HG03442 (cell line): ENCODE measurements around the gene ZCCHC14.
"Not testable (repeated sequence)": the region's sequence is repeated elsewhere in the genome, so short reads cannot be mapped to it uniquely, and the experiment has no call there.

Experiments used
- ATAC-seq: cut with Tn5 transposase; IDR thresholded peaks from one replicate; pipeline ENCODE4 v1.9.1; 2021; ENCODE audit warnings: mild to moderate bottlenecking, moderate library complexity; ENCODE audit not compliant: unreplicated experiment

ZCCHC14 gene

DNA sequence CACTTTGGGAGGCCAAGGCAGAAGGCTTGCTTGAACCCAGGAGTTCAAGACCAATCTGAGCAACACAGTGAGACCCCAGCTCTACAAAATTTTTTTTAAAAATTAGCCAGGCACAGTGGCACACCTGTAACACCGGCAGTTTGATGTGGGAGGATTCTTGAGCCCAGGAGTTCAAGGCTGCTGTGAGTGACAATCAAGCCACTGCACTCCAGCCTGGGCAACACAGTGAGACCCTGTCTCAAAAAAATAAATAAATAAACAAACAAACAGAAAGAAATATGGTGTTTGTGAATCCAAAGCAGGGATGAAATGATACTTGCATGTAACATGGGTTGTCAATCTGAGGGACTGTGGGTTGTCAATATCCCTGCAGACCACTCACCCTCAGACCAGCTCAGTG lies 125.9 kb downstream of the ZCCHC14 start:
- no peak for ATAC-seq

DNA sequence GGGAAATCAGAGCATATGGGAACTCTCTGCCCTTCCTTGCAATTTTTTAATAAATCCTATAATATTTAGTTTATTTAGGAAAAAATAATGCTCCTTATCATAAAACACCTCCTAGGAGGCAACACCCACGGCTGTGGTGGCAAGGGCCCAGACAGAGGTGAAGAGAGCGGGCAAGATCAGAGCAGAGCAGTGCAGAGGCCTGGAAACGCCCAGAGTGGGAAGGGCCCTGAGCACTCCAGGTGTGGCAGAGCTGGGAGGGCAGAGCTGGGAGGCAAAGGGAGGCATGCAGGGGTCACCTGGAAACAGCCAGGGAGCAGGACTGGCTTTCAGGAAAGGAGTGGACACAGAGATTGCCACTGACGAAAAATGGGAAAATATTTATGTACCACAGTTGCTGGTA lies 126.5 kb downstream of the ZCCHC14 start:
- no peak for ATAC-seq

DNA sequence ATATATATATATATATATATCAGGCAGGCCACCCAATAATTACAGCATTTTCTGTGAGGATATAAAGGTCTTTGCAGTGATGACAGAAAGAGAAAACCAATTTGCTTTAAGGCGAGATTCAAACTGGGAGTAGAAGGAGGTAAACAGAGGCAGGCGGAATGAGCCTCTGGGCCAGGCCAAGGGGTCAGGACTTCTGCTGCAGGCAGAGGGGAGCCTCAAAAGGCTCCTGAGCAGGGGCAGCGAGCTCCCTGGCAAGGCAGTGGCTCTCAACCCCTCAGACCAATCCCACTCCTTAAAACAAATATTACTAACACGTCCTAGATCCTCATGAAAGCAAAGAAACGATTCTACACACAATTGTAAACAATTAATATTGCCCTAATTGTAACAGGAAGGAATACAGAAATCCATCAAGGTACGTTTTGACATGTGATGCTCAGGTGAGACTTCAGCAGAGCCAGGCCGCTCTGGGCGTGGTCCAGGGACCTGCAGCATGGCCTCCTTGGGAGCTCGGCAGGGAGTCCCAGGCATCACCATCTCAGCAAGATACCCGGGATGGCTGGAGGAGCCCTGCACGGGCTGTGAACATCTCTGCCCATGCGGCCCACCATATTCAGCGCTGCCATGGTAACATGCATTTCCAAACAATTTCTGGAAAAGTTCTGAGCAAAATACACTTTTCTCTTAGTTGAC lies 127.7 kb downstream of the ZCCHC14 start:
- ATAC-seq = no peak

DNA sequence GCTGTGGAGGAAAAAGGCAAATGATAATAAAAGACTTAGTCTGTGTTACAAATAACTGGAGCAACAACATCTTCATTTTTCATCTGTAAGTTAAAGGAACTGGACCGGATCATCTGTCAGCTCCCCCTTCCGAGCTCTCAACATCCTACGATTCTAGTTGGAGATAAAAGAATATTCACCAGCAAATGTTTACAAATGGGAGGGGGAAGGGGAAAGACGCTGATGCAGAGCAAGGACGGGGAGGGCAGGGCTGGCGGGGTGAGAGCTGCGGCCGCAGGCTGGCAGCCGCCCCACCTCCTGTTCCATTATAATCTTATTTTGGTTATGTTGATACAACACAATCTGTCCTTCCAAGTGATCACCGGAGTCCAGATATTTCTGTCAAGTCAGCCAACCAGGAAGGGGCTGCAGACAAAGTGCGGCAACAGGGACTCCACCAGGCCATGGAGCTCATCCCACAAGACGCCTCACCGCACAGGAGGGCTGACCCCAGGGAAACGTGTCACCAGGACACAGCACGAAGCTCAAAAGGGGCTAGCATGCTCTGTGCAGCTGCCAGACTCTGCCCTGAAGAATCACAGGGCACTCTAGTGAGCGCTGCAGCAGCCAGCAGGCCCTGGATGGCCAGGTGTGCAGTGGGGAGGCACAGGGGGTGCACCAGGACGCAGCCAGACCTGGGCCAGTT lies 128.9 kb downstream of the ZCCHC14 start:
- ATAC-seq = no peak

DNA sequence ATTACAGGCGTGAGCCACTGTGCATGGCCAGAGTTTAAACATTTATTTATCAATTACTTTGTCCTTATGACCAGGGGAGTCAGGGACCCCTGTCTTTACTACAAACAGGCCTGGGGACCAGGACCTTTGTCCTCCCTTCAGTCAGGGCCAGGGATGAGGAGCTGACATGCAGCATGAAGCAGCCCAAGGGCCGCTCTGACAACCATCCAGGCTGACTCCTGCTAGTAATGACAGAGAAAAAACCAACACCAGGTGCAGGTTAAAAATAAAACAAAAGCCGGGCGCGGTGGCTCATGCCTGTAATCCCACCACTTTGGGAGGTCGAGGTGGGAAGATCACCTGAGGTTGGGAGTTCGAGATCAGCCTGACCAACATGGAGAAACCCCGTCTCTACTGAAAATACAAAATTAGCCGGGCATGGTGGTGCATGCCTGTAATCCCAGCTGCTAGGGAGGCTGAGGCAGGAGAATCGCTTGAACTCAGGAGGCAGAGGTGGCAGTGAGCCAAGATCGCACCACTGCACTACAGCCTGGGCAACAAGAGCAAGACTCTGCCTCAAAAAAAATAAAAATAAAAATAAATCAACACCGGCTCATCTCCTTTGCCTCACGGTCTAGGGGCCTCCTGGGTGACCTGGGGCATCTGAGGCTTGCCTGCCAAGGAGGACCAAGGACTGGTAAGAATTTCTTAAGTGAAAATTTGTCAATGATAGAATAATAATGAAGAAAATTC lies 129.8 kb downstream of the ZCCHC14 start:
- not testable (repeated sequence) for ATAC-seq

DNA sequence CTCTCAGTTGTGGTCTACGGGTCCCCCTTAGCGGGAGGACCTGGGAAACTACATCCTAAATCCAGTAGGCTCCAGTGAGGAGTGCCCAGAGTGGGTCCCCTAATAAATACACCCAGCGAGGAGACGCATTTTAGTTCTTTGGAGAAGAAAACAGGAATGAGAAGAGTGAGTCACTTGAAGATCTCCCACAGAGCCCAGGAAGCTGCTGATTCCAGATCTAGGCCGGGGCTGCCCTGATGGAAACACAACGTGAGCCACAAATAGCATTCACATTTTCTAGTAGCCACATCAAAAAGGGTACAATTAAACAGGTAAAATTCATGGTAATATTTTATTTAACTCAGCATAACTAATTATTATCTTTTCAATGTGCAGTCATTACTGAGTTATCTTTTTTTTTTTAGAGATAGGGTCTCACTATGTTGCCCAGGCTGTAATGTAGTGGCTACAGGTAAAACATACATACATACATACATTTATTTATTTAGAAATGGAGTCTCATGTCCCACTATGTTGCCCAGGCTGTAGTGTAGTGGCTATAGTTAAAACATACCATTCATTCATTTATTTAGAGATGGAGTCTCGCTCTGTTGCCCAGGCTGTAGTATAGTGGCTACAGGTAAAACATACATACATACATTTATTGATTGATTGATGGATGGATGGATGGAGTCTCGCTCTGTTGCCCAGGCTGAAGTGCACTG lies 130.8 kb downstream of the ZCCHC14 start:
- no peak for ATAC-seq

DNA sequence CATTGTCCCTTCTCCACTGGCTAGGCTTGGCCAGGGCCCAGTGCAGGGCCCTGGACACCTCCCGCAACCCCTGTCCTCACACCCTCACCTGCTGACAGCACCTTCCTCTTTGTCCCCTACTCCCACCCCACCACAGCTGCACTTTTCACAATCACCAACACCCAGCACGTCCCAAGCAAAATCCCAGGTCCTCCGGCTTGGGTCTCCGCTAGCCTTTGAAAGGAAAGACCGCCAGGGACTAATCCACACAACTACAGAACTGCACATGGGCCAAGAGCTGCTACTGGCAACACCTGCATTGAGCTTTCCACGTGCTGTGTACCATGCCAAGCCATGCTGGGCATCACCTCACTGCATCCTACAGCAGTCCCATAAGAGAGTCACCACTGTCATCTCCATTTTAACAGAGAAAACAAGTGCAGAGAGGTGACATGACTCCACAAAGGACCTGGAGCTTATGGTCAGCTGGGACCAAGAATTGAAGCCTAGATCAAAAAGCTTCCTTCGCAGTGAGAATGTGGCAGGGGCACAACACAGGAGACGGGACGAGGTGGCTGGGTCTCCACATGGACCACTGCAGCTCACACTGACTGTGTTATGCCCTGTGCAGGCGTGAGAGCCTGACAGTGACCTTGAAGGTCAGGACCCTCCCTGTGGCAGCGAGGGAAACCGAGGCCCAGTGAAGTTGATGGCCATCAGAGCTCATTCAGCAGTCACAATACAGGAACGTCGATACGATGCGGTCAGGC lies 131.8 kb downstream of the ZCCHC14 start:
- no peak for ATAC-seq

DNA sequence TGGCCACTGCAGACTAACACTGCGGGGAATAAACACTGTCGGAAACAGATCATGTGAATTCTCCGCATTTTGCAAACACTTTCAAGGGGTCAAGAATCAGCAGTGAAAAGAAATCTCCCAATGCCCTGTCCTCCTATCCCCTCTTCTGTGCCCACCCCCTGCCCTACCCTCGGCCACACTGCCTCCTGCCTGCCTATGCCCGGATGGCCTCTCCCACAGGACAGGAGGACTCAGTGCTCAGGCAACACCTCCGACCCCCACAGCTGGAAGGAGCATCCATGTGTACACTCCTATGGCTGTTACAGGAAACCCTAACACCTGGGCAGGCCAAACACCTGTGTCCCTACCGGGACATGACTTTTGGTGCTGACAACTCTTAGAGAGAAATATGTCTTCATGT lies 133.7 kb downstream of the ZCCHC14 start:
- ATAC-seq = no peak

DNA sequence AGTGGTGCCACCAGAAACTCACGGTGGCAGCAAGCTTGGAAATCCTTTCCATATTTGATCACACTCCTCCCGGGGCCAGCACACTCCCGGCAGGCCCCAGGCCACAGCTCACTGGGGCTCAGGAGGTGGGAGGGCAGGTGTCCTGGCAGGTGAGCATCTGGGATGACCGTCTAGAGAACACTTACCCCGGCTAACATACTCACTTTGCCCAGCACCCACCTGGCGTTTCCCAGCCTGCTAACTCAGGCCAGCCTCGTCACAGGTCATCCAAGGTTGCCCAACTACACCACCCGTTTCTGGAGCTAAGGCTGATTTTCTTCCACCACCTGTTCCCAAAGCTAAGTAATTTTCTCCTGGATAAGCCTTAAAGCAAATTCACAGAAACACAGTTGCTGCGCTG lies 134.1 kb downstream of the ZCCHC14 start:
- ATAC-seq = no peak

DNA sequence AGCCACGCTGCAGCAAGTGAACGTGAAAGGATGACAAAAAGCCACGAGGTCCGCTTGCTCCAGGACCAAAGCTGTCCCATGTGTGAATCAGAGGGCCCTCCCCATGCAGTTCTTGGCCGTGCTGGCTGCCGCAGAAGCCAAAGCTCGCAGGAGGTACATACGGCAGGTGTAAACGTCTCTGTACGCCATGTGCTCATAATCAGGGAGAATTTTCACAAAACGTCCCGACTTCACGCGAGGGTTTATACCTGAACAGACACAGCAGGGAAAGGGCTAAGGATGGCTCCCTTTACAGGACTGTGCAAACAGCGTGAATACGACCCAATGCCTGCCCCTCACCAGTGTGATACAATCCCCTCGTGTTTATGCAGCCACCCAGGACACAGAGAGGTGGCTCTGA lies 134.6 kb downstream of the ZCCHC14 start:
- no peak for ATAC-seq

DNA sequence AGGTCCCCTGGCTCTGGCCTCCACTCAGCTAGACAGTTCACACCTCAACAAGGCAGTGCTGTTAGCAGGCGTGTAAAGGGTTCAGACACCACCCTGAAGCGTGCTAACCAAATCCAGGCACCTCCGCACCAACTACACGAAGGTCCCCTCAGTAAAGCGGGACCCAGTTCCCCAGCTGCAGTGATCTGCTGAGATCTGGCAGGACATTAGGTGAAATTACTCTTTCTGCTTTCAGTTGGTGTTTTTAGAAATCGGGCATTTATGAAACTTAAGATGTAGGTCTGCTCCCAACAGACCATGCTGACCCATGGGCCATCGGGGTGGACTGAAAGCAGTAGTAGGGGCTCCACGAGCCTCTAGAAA lies 136.4 kb downstream of the ZCCHC14 start:
- no peak for ATAC-seq
